BJ (cell line): ENCODE results near the gene SEMA6A. TPM values are rescaled to one million over a fixed set of nuclear protein-coding genes. Genes with fewer than 3 reads are reported as not detected.

ENCODE experiments used
- CTCF ChIA-PET: fragments of 350-600 bp; formaldehyde crosslinking; extraction: SDS; loops from one replicate; lab custom pipeline; 2021; ENCODE audit warnings: antibody characterized with exemption, inconsistent platforms; lab: Yijun Ruan, JAX
- POLR2A ChIA-PET: fragments of 300-600 bp; sonication (Branson Sonifier 250); formaldehyde crosslinking; extraction: SDS; loops from one replicate; lab custom pipeline; 2021; ENCODE audit warnings: antibody characterized with exemption; lab: Charles Lee
- DNase-seq: peaks from one replicate; pipeline ENCODE4 v3.0.0-alpha.2; 2011; ENCODE audit warnings: low read depth
- H3K27me3 ChIP-seq: 2 replicates; pipeline ENCODE4 v1.6.0; 2011; ENCODE audit warnings: low read length; ENCODE audit not compliant: control insufficient read depth, insufficient read depth
- H3K36me3 ChIP-seq: 2 replicates; pipeline ENCODE4 v1.5.1; 2011; ENCODE audit warnings: low read length; ENCODE audit not compliant: control insufficient read depth, insufficient read depth
- H3K4me3 ChIP-seq: 2 replicates; pipeline ENCODE4 v1.5.1; 2011; ENCODE audit warnings: low read depth, mild to moderate bottlenecking, control low read depth, low read length
- CTCF ChIP-seq: IDR thresholded peaks from 2 replicates; pipeline ENCODE4 v1.5.1; 2011; ENCODE audit warnings: low read depth, mild to moderate bottlenecking, control low read depth, inconsistent platforms, low read length, moderate library complexity; ENCODE audit not compliant: insufficient read depth
- polyA plus RNA-seq: library from polyadenylated mRNA; depleted of rRNA; stranded (reverse); fragments of >200 nt; gene quantifications from 2 replicates; pipeline ENCODE4 v1.2.3, GENCODE V29; 2011

Gene SEMA6A
- polyA plus RNA-seq, 1 experiment: 0.34 TPM

DNA sequence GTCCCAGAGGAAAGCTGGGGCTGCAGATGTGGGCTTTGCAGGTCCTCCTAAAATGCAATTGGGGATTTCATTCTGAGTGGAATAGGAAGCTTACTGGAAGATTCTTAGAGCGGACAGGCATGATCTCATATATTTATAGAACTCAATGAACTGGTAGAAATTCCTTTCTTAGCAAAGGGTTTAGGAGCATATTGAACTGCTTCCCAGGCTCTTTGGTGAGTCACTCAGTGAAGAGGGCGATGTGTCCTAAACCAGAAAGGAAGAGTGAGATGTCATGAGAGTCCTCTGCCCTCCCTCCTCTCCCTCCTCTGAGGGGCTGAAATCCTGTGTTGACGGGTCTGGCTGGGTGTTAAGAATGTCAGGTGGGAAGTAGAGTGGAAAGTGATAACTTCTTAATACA is 26.3 kb upstream of the SEMA6A start:
- POLR2A ChIA-PET: no interaction called here
- no peak overlapping the region for H3K4me3 ChIP-seq
- DNase-seq: no peak

GRCh38 chr5:116598911-116599310 is 24.3 kb upstream of the SEMA6A start:
- Histone ChIP-seq H3K36me3 (no peaks in the 10 kb centered on the region), H3K27me3 (no peaks in the 10 kb centered on the region), H3K4me3 (no peak overlapping the region)
- TF ChIP-seq CTCF: no peak
- POLR2A ChIA-PET: no interaction called here
- no peak for DNase-seq
- CTCF ChIA-PET: no interaction called here

More for the DNA sequence above, 26.3 kb upstream of the SEMA6A start:
- no peak for TF ChIP-seq CTCF
- Histone ChIP-seq H3K27me3 (no peaks in the 10 kb centered on the region), H3K36me3 (no peaks in the 10 kb centered on the region)
- CTCF ChIA-PET: interaction anchor here (0.6 to 0.9 kb wide), 2 partner anchors 8 to 769 kb away, joined by 3 to 4 read pairs; no protein-coding TSS in a partner anchor

DNA sequence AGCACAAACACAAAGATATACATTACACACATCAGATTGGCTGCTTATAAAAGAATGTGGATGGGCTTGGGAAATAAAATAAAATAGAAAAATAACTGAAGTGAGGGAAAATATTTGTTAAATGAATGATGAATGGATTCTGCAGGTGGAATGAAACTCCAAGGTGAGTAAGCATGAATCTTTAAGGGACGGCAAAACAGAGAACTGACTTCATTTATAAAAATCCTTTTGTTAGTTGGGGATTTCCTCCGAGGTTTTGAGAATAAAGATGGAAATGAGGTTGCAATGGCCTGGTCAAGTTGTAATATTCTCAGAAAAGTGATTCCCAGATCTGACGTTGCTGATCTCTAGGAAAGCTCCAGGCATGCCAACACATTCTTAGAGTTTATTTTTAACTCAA is 20.9 kb upstream of the SEMA6A start:
- ChIA-PET CTCF (interaction anchor here (1.4 kb wide), 1 partner anchor 19 kb away, joined by 3 read pairs; no protein-coding TSS in a partner anchor), POLR2A (no interaction called here)
- Histone ChIP-seq H3K27me3 (no peaks in the 10 kb centered on the region), H3K36me3 (no peaks in the 10 kb centered on the region), H3K4me3 (no peak overlapping the region)
- no peak for TF ChIP-seq CTCF
- DNase-seq: no peak

- Histone ChIP-seq H3K27me3 (no peaks in the 10 kb centered on the region), H3K4me3 (no peak overlapping the region), H3K36me3 (no peaks in the 10 kb centered on the region)
- CTCF ChIA-PET: interaction anchor here (1.4 kb wide), 1 partner anchor 8 kb away, joined by 4 read pairs; no protein-coding TSS in a partner anchor
- POLR2A ChIA-PET: no interaction called here
- no peak for DNase-seq
- no peak for TF ChIP-seq CTCF
Observed at GRCh38 chr5:116593340-116593739, 18.7 kb upstream of the SEMA6A start.

- POLR2A ChIA-PET: no interaction called here
- Histone ChIP-seq H3K27me3 (peaks cover 3% of the 10 kb centered on the region), H3K4me3 (no peak overlapping the region), H3K36me3 (no peaks in the 10 kb centered on the region)
- DNase-seq: no peak
- CTCF ChIA-PET: interaction anchor here (1.3 kb wide), 1 partner anchor 10 kb away, joined by 3 read pairs; no protein-coding TSS in a partner anchor
- TF ChIP-seq CTCF: no peak
Observed at GRCh38 chr5:116585227-116585626, 10.6 kb upstream of the SEMA6A start.
